Ishikawa (cell line): Measurements from ENCODE around the gene DMRTA2.

ENCODE experiments used
- CEBPB ChIP-seq: IDR thresholded peaks from 2 replicates; pipeline ENCODE4 v1.6.1; 2012
- CREB1 ChIP-seq: IDR thresholded peaks from 2 replicates; pipeline ENCODE4 v1.6.1; 2012; ENCODE audit warnings: low read depth
- EGR1 ChIP-seq: IDR thresholded peaks from 2 replicates; pipeline ENCODE4 v1.6.1; 2012
- EP300 ChIP-seq: IDR thresholded peaks from 2 replicates; pipeline ENCODE4 v1.6.1; 2012; ENCODE audit warnings: borderline replicate concordance
- FOXM1 ChIP-seq: IDR thresholded peaks from 2 replicates; pipeline ENCODE4 v1.6.1; 2012; ENCODE audit warnings: low read depth, borderline replicate concordance
- NFIC ChIP-seq: IDR thresholded peaks from 2 replicates; pipeline ENCODE4 v1.6.1; 2012
- RAD21 ChIP-seq: IDR thresholded peaks from 2 replicates; pipeline ENCODE4 v1.6.1; 2012; ENCODE audit warnings: low read depth
- TAF1 ChIP-seq: IDR thresholded peaks from 2 replicates; pipeline ENCODE4 v1.6.1; 2012; ENCODE audit warnings: low read depth, mild to moderate bottlenecking
- TCF12 ChIP-seq: IDR thresholded peaks from 2 replicates; pipeline ENCODE4 v1.6.1; 2012; ENCODE audit warnings: low read depth
- TEAD4 ChIP-seq: IDR thresholded peaks from 2 replicates; pipeline ENCODE4 v1.6.1; 2012
- YY1 ChIP-seq: IDR thresholded peaks from 2 replicates; pipeline ENCODE4 v1.6.1; 2012; ENCODE audit warnings: low read depth
- ZBTB7A ChIP-seq: IDR thresholded peaks from 2 replicates; pipeline ENCODE4 v1.6.1; 2012; ENCODE audit warnings: low read depth
- TF ChIP-seq, protein P1 (sequence below): IDR thresholded peaks from 2 replicates; pipeline ENCODE4 v1.6.1; 2012
- TF ChIP-seq, protein P2 (sequence below): IDR thresholded peaks from 2 replicates; pipeline ENCODE4 v1.6.1; 2012; ENCODE audit warnings: low read depth, mild to moderate bottlenecking
- TF ChIP-seq, protein P3 (sequence below): IDR thresholded peaks from 2 replicates; pipeline ENCODE4 v1.6.1; 2012

The DMRTA2 gene

DNA sequence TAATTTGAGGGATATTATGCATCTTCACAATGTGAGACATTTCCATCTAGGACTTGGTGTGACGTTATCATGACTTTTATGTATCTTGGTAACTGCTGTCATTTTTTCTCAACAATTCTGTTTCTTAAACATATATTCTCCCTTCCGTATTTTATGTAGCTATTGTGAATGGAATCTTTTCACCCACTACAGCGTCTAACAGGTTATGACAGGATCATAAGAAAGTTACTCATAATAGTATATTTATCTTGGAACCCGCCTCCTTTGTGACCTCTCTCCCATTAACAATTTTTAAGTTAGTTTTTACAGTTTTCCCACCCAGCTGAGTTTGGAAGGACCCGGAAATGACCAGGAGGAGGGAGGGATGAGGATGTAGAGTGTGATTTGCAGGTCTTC is 6.8 kb upstream of the DMRTA2 start:
- TF ChIP-seq TEAD4 (no peak), RAD21 (no peak), YY1 (no peak), FOXM1 (no peak), TAF1 (no peak)
- TF ChIP-seq, protein P1, sequence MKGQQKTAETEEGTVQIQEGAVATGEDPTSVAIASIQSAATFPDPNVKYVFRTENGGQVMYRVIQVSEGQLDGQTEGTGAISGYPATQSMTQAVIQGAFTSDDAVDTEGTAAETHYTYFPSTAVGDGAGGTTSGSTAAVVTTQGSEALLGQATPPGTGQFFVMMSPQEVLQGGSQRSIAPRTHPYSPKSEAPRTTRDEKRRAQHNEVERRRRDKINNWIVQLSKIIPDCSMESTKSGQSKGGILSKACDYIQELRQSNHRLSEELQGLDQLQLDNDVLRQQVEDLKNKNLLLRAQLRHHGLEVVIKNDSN, result no peak

DNA sequence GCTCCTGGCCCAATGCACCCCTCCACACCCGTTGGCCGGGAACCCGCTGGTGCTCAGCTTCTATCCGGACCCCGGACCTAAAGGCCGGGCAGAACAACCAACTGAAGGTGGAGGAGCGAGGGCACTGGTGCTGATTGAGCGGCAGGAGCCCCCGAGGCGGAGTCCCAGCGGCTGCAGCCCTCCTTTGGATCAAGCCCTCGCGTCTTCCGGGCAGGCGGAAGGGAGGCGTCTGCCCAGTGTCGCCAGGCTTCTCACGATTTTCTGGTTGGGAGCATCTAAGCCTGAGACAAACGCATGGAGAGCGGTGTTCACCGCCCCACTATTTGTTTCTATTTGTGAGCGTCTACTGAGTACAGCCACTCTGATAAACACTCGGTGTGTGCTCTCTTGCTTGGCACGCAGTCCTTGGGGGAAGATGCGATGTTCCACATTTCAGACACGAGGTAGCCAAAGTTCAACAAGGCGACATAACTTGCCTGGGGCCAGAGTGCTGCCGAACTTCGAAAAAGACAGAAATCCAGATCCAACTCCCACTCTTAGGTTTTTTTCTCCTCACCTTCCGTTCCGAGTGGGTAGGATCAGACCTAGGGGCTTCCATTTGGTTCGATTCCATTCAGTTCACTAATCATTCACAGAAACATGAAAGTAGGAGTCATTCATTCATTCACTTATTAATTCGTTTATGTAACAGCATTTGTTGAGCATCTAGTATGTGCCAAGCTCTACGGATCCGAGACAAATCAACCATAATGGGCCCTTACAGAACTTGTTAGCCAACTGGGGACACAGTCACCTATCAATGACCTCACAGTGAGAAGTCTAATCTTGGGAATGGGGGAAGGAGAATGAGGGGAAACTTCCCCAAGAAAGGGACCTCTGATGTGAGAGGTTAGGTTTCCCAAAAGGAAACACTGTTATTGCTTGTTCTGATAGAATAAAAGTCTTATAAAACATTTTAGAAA is 4.9 kb upstream of the DMRTA2 start:
- TF ChIP-seq YY1 (no peak), TCF12 (no peak), ZBTB7A (no peak), FOXM1 (no peak), TEAD4 (no peak), CREB1 (no peak), EP300 (no peak), NFIC (no peak), TAF1 (no peak), RAD21 (no peak), CEBPB (no peak), EGR1 (no peak)
- TF ChIP-seq, protein P2, sequence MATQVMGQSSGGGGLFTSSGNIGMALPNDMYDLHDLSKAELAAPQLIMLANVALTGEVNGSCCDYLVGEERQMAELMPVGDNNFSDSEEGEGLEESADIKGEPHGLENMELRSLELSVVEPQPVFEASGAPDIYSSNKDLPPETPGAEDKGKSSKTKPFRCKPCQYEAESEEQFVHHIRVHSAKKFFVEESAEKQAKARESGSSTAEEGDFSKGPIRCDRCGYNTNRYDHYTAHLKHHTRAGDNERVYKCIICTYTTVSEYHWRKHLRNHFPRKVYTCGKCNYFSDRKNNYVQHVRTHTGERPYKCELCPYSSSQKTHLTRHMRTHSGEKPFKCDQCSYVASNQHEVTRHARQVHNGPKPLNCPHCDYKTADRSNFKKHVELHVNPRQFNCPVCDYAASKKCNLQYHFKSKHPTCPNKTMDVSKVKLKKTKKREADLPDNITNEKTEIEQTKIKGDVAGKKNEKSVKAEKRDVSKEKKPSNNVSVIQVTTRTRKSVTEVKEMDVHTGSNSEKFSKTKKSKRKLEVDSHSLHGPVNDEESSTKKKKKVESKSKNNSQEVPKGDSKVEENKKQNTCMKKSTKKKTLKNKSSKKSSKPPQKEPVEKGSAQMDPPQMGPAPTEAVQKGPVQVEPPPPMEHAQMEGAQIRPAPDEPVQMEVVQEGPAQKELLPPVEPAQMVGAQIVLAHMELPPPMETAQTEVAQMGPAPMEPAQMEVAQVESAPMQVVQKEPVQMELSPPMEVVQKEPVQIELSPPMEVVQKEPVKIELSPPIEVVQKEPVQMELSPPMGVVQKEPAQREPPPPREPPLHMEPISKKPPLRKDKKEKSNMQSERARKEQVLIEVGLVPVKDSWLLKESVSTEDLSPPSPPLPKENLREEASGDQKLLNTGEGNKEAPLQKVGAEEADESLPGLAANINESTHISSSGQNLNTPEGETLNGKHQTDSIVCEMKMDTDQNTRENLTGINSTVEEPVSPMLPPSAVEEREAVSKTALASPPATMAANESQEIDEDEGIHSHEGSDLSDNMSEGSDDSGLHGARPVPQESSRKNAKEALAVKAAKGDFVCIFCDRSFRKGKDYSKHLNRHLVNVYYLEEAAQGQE, result no peak
- TF ChIP-seq, protein P3, sequence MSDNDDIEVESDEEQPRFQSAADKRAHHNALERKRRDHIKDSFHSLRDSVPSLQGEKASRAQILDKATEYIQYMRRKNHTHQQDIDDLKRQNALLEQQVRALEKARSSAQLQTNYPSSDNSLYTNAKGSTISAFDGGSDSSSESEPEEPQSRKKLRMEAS, result no peak
- TF ChIP-seq, protein P1, result no peak

DNA sequence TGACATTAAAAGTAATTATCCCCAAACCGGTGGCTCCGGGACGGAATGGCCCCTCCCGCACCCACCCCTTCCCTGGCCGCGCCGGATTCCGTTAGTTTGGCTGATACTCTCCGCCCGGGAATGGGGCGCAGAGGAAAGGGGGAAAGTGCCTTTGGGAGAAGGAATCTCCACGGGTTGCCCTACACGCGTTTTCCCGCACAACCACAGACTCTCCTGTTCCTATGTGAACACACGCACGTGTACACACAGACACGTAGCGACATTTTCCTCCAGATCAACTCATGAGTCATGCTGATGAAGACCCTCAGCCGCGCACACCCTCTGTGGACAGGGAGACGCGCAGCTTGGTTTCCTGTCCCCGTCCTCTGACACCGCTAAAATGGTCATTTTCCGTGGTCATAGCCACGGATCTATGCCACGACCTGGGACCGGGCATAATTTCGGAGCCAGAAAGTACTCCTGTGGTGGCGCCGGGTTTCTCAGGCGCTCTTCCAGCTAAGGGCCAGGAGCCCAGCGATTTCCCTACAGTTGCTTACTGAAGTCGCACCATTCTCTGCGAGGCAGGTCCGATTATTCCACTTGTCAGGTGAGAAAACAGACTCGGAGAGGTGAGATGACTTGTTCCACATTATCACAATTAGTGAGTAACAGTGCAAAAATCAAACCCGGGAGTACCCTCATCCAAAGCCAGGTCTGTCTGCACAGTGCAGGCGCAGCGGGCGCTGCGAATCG is 4.0 kb upstream of the DMRTA2 start:
- TF ChIP-seq TCF12 (no peak), YY1 (no peak), CREB1 (no peak)
- TF ChIP-seq, protein P2, result no peak

DNA sequence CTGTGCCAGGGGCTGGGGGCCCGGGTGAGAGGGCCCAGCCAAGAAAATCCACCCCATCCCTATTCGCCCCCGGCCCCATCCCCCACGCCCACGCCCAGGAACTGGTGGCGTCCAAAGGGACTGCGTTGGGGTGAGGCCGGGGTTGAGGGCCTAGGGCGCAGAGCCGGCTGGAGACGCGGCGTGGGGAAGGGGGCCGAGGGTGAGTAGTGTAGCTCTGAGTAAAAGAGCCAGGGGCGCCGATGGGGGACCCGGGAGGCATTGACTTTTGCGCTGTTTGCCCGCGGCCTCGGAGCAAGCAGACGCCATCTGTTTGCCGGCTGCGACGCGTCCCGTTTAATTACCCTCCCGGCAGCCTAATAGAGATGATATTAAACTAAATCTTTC is 3.5 kb upstream of the DMRTA2 start:
- no peak for TF ChIP-seq ZBTB7A
- TF ChIP-seq EGR1, result no peak
- no peak for TF ChIP-seq NFIC
- TF ChIP-seq FOXM1, result no peak
- TF ChIP-seq TCF12, result no peak
- TF ChIP-seq, protein P2, result no peak
- TF ChIP-seq YY1, result no peak
- no peak for TF ChIP-seq RAD21
- TF ChIP-seq, protein P1, result no peak
- TF ChIP-seq EP300, result no peak
- no peak for TF ChIP-seq CREB1
